Measurements from ENCODE around the gene FAM120AOS. TPM values are rescaled to one million over a fixed set of nuclear protein-coding genes. Genes with fewer than 3 reads are reported as not detected.

Gene FAM120AOS
- total and polyA plus RNA-seq, 2 of the 8 experiments (the other 6 are each of a cell fraction or from before 2014, with no cell fraction given): 29.6 to 37.6 TPM

- Histone ChIP-seq H3K27ac (ENCODE audit: low read depth, low read length) (no peak overlapping the region), H3K36me3 (ENCODE audit: control insufficient read depth in 2 of 4, insufficient read depth in 4 of 4, low read length in 3 of 4) (peaks cover 0 to 5% (median 2%) of the 10 kb centered on the region in 4 experiments; a peak in 4 of 8 replicates), H2BK12ac (ENCODE audit: low read depth, low read length) (no peak overlapping the region), H3K4me3 (ENCODE audit: extremely low read depth in 1 of 4, insufficient read depth in 2 of 4, low read depth in 3 of 4, low read length in 4 of 4) (no peak overlapping the region), H3K23ac (ENCODE audit: insufficient read length) (no peak overlapping the region), H3K27me3 (replicated peaks in 1 of 4; ENCODE audit: control insufficient read depth in 3 of 4, extremely low read depth in 1 of 4, insufficient read depth in 3 of 4, low read length in 3 of 4) (no peaks in the 10 kb centered on the region), H3K9ac (replicated peaks in 1 of 4; ENCODE audit: extremely low read depth in 1 of 4, low read depth in 3 of 4, low read length in 3 of 4) (no peak overlapping the region), H4K91ac (replicated peaks; ENCODE audit: insufficient read length, low read length) (no peak overlapping the region), H4K8ac (ENCODE audit: extremely low read depth, insufficient read depth, low read length) (no peak overlapping the region), H3K56ac (replicated peaks; ENCODE audit: insufficient read length, low read depth, low read length) (no peak overlapping the region), H3K9me3 (ENCODE audit: insufficient read depth in 2 of 2, low read depth in 1 of 2, low read length in 1 of 2) (no peaks in the 10 kb centered on the region), H3K4me1 (replicated peaks in 1 of 4; ENCODE audit: control insufficient read depth in 3 of 4, insufficient read depth in 4 of 4, low read length in 3 of 4) (no peaks in the 10 kb centered on the region; a peak in 1 of 7 replicates), H2AFZ (ENCODE audit: low read length) (no peak overlapping the region), H2BK5ac (ENCODE audit: low read depth, low read length) (no peak overlapping the region), H4K20me1 (replicated peaks in 1 of 2; ENCODE audit: control insufficient read depth in 1 of 2, insufficient read depth in 2 of 2, low read length in 2 of 2) (no peaks in the 10 kb centered on the region), H3K4me2 (ENCODE audit: insufficient read depth in 1 of 2, low read depth in 2 of 2, low read length in 2 of 2) (no peak overlapping the region), H2AK5ac (ENCODE audit: low read depth, low read length) (peak overlapping the region; percentile 65; the same call in 1 of the 2 replicates), H3K79me1 (ENCODE audit: low read depth, low read length) (no peaks in the 10 kb centered on the region), H2BK120ac (replicated peaks; ENCODE audit: low read depth, low read length) (no peak overlapping the region), H3K79me2 (ENCODE audit: control insufficient read depth in 1 of 2, insufficient read depth in 2 of 2, low read length in 2 of 2) (no peaks in the 10 kb centered on the region), H4K5ac (ENCODE audit: insufficient read length, low read depth, low read length) (no peak overlapping the region), H2BK15ac (ENCODE audit: low read length) (no peak overlapping the region; the same call in 1 of the 2 replicates), H3K14ac (ENCODE audit: insufficient read length) (no peak overlapping the region), H2BK20ac (ENCODE audit: low read length) (no peak overlapping the region), H3K4ac (replicated peaks; ENCODE audit: insufficient read length, low read depth, low read length) (no peak overlapping the region), H3K23me2 (ENCODE audit: low read depth, low read length) (no peaks in the 10 kb centered on the region), H3K18ac (ENCODE audit: extremely low read depth, low read length) (no peak overlapping the region)
- DNase-seq (ENCODE audit: low read depth in 1 of 2, low spot score in 2 of 2) (no peak), FAIRE-seq (no peak)
- ChIA-PET CTCF (ENCODE audit: partially characterized antibody) (interaction anchor here (1.1 kb wide), 1 partner anchor 40 kb away, joined by 3 read pairs; no protein-coding TSS in a partner anchor), POLR2A (ENCODE audit: partially characterized antibody) (interaction anchor here (0.7 to 1.3 kb wide), 2 partner anchors 9 to 25 kb away, joined by 3 to 5 read pairs; no protein-coding TSS in a partner anchor)
- WGBS, 2 experiments (ENCODE audit: extremely low coverage in 1 of 2, insufficient coverage in 1 of 2, insufficient read length in 1 of 2, insufficient replicate concordance in 2 of 2, low coverage in 1 of 2, low lambda C conversion rate in 2 of 2, missing lambda C conversion rate in 1 of 2): 91% methylated on average over 8 of the region's 8 CpGs; no CpG with 5 or more reads in 1 of the 2 experiments
- TF ChIP-seq CTBP2 (IDR thresholded peaks at IDR 0.05; ENCODE audit: borderline replicate concordance, insufficient read depth, insufficient read length, low read length): no peak
- TF ChIP-seq RBBP5 (IDR thresholded peaks at IDR 0.05; ENCODE audit: borderline replicate concordance, low read depth, low read length): no peak
- no peak for TF ChIP-seq CBX5 (IDR thresholded peaks at IDR 0.05; ENCODE audit: low read depth, low read length)
- no peak for TF ChIP-seq ATF2 (IDR thresholded peaks at IDR 0.05; ENCODE audit: low read length)
- TF ChIP-seq RNF2 (IDR thresholded peaks at IDR 0.05; ENCODE audit: borderline replicate concordance, low read depth, low read length, missing control alignments, poor library complexity, severe bottlenecking): no peak
- no peak for TF ChIP-seq HDAC2 (IDR thresholded peaks at IDR 0.05; ENCODE audit: borderline replicate concordance in 1 of 2, low read depth in 2 of 2, low read length in 2 of 2)
- TF ChIP-seq TAF1 (IDR thresholded peaks at IDR 0.05; ENCODE audit: low read depth, low read length): no peak
- TF ChIP-seq JUND (IDR thresholded peaks at IDR 0.05; ENCODE audit: low read length): no peak
- TF ChIP-seq SUZ12 (IDR thresholded peaks at IDR 0.05; ENCODE audit: low read length): no peak
- no peak for TF ChIP-seq SIX5 (IDR thresholded peaks at IDR 0.05; ENCODE audit: low read depth, low read length)
Measured at GRCh38 chr9:93440896-93441580, 12.3 kb downstream of the FAM120AOS start.
